Left renal pelvis (tissue), 4 donors: Measurements from ENCODE around the gene LCE1D. TPM values are rescaled to one million over a fixed set of nuclear protein-coding genes. Genes with fewer than 3 reads are reported as not detected.

Experiments used
- DNase-seq, 4 donors: peaks; one replicate each; pipeline ENCODE4 v3.0.0-alpha.2; 2013; ENCODE audit warnings: low read depth in 4 of 4, low spot score in 3 of 4
- polyA plus RNA-seq, 4 donors: library from polyadenylated mRNA; unstranded; fragments of 120-200 nt; gene quantifications; one replicate each; pipeline ENCODE4 v1.2.1, GENCODE V29; 2013; ENCODE audit not compliant: insufficient read length in 4 of 4

LCE1D gene
- polyA plus RNA-seq, 4 donors: not detected

DNA sequence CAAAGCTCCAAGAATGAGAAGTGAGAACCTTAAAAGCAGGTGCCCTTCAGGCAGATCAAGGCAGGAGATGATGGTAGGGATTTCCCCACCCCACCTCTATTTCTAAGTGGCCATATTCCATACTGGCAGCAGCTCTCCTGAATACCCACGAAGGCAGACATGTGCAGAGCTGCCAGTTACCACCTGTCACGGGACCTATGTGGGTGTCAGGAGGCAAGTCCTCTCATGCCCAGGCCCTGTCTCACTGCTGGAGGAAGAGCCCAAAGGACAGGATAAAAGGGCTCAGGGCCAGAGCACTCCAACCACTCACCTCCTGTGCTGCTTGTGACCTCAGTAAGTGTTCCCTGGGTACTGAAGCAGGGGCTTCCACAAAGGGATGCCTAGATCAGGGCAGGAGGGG lies 14.5 kb downstream of the LCE1D start:
- no peak for DNase-seq

DNA sequence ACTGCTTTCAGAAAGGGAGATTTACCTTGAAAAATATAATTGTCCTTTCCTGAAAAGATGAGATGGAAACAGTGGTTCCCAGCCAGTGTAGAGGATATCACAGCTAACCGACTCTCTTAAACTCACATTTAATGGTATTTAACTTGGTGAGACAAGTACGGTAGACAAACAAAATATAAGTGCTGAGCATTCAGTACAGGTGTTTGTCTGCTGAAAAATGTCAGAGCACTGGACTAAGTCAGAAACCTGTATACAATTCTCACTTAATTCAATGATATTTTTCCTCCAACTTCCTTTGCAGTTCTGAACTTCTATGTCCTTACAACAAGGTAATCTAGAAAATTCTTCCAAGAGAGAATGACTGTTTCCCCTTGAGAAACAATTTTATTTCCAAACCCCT lies 15.2 kb downstream of the LCE1D start, which contains the start of gene LCE1B:
Gene LCE1B (plus strand): TSS at position 301 of the 400 bp plus-strand sequence. CDS start 476 bp downstream, outside the sequence.
- DNase-seq: no peak

- no peak for DNase-seq
Measured at GRCh38 chr1:152817309-152817708, 20.8 kb downstream of the LCE1D start.

GRCh38 chr1:152823294-152823693 lies 26.8 kb downstream of the LCE1D start:
- DNase-seq: no peak

- DNase-seq: no peak
Measured at GRCh38 chr1:152824964-152825363, 28.4 kb downstream of the LCE1D start.

DNA sequence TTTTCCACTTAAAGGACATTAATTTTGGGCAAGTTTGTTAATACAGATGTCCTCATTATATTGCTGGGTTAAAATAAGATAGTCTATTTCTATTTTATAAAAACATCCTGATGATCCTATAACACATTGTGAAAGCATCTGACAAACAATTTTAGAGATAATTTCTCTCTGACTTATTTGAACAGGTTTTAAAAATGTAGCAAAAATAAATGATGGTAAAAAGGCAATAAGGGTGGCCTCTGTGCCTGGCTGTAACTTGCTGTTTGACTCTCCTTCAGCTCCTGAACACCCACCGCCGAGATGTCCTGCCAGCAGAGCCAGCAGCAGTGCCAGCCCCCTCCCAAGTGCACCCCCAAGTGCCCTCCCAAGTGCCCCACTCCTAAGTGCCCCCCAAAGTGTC lies 30.7 kb downstream of the LCE1D start, which contains the start of gene LCE1A:
Gene LCE1A (plus strand): TSS at position 301 of the 400 bp plus-strand sequence. CDS start 0 bp downstream, at position 301.
- no peak for DNase-seq

- DNase-seq: no peak
Measured at GRCh38 chr1:152836870-152837269, 40.3 kb downstream of the LCE1D start.

- DNase-seq: no peak
Measured at GRCh38 chr1:152842556-152842955, 46.0 kb downstream of the LCE1D start, which contains the start of gene LCE6A. TSS of gene LCE6A (plus strand) at chr1:152842856. CDS start at chr1:152843521, 665 bp downstream.

Other genes starting within 250 kb of the LCE1D start
- gene LCE3E, start 229.9 kb upstream of the LCE1D start, polyA plus RNA-seq: not detected
- gene LCE3D, start 216.2 kb upstream of the LCE1D start, polyA plus RNA-seq: not detected
- gene LCE3C, start 196.5 kb upstream of the LCE1D start, polyA plus RNA-seq: not detected
- gene LCE3B, start 182.9 kb upstream of the LCE1D start, polyA plus RNA-seq: not detected
- gene LCE3A, start 173.6 kb upstream of the LCE1D start, polyA plus RNA-seq: not detected
- gene LCE2D, start 133.3 kb upstream of the LCE1D start, polyA plus RNA-seq: not detected
- not detected for gene LCE2C, start 121.4 kb upstream of the LCE1D start, polyA plus RNA-seq
- gene LCE2B, start 110.6 kb upstream of the LCE1D start, polyA plus RNA-seq: not detected
- gene LCE2A, start 98.4 kb upstream of the LCE1D start, polyA plus RNA-seq: not detected
- gene LCE4A, start 88.6 kb upstream of the LCE1D start, polyA plus RNA-seq: not detected
- gene KPRP, start 38.7 kb upstream of the LCE1D start, polyA plus RNA-seq: not detected
- gene LCE1F, start 21.6 kb upstream of the LCE1D start, polyA plus RNA-seq: not detected
- not detected for gene LCE1E, start 10.5 kb upstream of the LCE1D start, polyA plus RNA-seq
- gene LCE1C, start 9.9 kb downstream of the LCE1D start, polyA plus RNA-seq: not detected
- not detected for gene LCE1B, start 15.2 kb downstream of the LCE1D start, polyA plus RNA-seq
- not detected for gene LCE1A, start 30.8 kb downstream of the LCE1D start, polyA plus RNA-seq
- gene LCE6A, start 46.1 kb downstream of the LCE1D start, polyA plus RNA-seq: not detected
- not detected for gene LCE7A, start 63.3 kb downstream of the LCE1D start, polyA plus RNA-seq
- not detected for gene SMCP, start 81.6 kb downstream of the LCE1D start, polyA plus RNA-seq
- under 1 TPM in 3 of 4 donors, not detected in 1; 0.13 to 0.62 (median 0.37) TPM for gene IVL, start 111.8 kb downstream of the LCE1D start, polyA plus RNA-seq
- gene SPRR5, start 150.5 kb downstream of the LCE1D start, polyA plus RNA-seq: not detected
- not detected for gene SPRR4, start 173.9 kb downstream of the LCE1D start, polyA plus RNA-seq
- under 1 TPM in 1 of 4 donors, not detected in 3; 0.73 TPM for gene SPRR1A, start 187.4 kb downstream of the LCE1D start, polyA plus RNA-seq
- 1 to 10 TPM in 1 of 4 donors, under 1 TPM in 2, not detected in 1; 0.32 to 1.2 (median 0.63) TPM for gene SPRR3, start 205.0 kb downstream of the LCE1D start, polyA plus RNA-seq
- not detected for gene SPRR1B, start 234.5 kb downstream of the LCE1D start, polyA plus RNA-seq
- gene SPRR2D, start 244.4 kb downstream of the LCE1D start, polyA plus RNA-seq: under 1 TPM in 1 of 4 donors, not detected in 3; 0.63 TPM